ENCODE measurements around the gene C3orf22.
"Not testable (repeated sequence)": the region's sequence is repeated elsewhere in the genome, so short reads cannot be mapped to it uniquely, and the experiment has no call there.

The C3orf22 gene

GRCh38 chr3:126558336-126559071 is at the start of gene C3orf22:
TSS of gene C3orf22 (minus strand) at chr3:126558932. CDS start at chr3:126553390, 5,542 bp downstream.
- no peak for DNase-seq (ENCODE audit: low read depth, low spot score)

GRCh38 chr3:126607214-126607908 is 48.6 kb upstream of the C3orf22 start:
- DNase-seq (ENCODE audit: low read depth, low spot score), result no peak

- DNase-seq (ENCODE audit: low read depth, low spot score), result no peak
Measured at GRCh38 chr3:126606001-126606400, 47.3 kb upstream of the C3orf22 start.

GRCh38 chr3:126604691-126605090 is 46.0 kb upstream of the C3orf22 start:
- no peak for DNase-seq (ENCODE audit: low read depth, low spot score)

- no peak for DNase-seq (ENCODE audit: low read depth, low spot score)
Measured at GRCh38 chr3:126599101-126599500, 40.4 kb upstream of the C3orf22 start.

- not testable (repeated sequence) for DNase-seq (ENCODE audit: low read depth, low spot score)
Measured at GRCh38 chr3:126595479-126595878, 36.7 kb upstream of the C3orf22 start.

GRCh38 chr3:126591515-126591914 is 32.8 kb upstream of the C3orf22 start:
- not testable (repeated sequence) for DNase-seq (ENCODE audit: low read depth, low spot score)

- DNase-seq (ENCODE audit: low read depth, low spot score), result no peak
Measured at GRCh38 chr3:126582311-126582710, 23.6 kb upstream of the C3orf22 start.

GRCh38 chr3:126581569-126581968 is 22.8 kb upstream of the C3orf22 start:
- DNase-seq (ENCODE audit: low read depth, low spot score), result no peak

GRCh38 chr3:126580746-126581145 is 22.0 kb upstream of the C3orf22 start:
- no peak for DNase-seq (ENCODE audit: low read depth, low spot score)

GRCh38 chr3:126578702-126579101 is 20.0 kb upstream of the C3orf22 start:
- DNase-seq (ENCODE audit: low read depth, low spot score), result no peak

GRCh38 chr3:126577261-126577660 is 18.5 kb upstream of the C3orf22 start:
- DNase-seq (ENCODE audit: low read depth, low spot score), result no peak

- DNase-seq (ENCODE audit: low read depth, low spot score), result no peak
Measured at GRCh38 chr3:126573492-126574117, 14.9 kb upstream of the C3orf22 start.

- DNase-seq (ENCODE audit: low read depth, low spot score), result no peak
Measured at GRCh38 chr3:126571078-126571477, 12.3 kb upstream of the C3orf22 start.

GRCh38 chr3:126570103-126570541 is 11.4 kb upstream of the C3orf22 start:
- no peak for DNase-seq (ENCODE audit: low read depth, low spot score)

GRCh38 chr3:126569390-126569975 is 10.8 kb upstream of the C3orf22 start:
- no peak for DNase-seq (ENCODE audit: low read depth, low spot score)

GRCh38 chr3:126568776-126569342 is 10.1 kb upstream of the C3orf22 start:
- no peak for DNase-seq (ENCODE audit: low read depth, low spot score)

GRCh38 chr3:126567696-126568438 is 9.1 kb upstream of the C3orf22 start:
- DNase-seq (ENCODE audit: low read depth, low spot score), result no peak

GRCh38 chr3:126562737-126563276 is 4.1 kb upstream of the C3orf22 start:
- DNase-seq (ENCODE audit: low read depth, low spot score), result no peak

GRCh38 chr3:126557761-126558160 is 971 bp downstream of the C3orf22 start:
- no peak for DNase-seq (ENCODE audit: low read depth, low spot score)

GRCh38 chr3:126557415-126557745 is 1.4 kb downstream of the C3orf22 start:
- no peak for DNase-seq (ENCODE audit: low read depth, low spot score)

Measured in iPS DF 19.7 (cell line).